ENCODE data around the gene CFP.
A peak's percentile ranks its signal among the peaks of the same experiment; 100 is the strongest.

CFP gene

DNA sequence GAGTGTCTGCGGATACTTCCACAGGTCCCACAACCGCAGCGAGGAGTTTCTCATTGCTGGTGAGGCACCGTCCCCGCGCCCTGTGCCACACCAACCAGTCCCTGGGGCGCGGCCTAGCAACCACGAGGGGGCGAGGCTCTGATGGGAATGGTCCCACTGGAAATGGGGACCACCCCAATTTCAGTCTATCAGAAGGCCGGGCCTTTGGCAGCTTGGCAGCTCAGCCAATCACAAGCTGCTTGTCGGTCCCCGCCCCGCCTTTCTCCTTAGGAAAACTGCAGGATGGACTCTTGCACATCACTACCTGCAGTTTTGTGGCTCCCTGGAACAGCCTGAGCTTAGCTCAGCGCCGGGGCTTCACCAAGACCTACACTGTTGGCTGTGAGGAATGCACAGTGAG lies 44.5 kb downstream of the CFP start:
- H4K20me1 ChIP-seq (ENCODE audit: insufficient read depth, low read length): no peaks in the 10 kb centered on the region
- no peak overlapping the region for H3K4me2 ChIP-seq (ENCODE audit: insufficient read depth, low read length)
- DNase-seq: no peak
- peaks cover 26% of the 10 kb centered on the region for H3K4me1 ChIP-seq (ENCODE audit: insufficient read depth, low read length)
- H3K27ac ChIP-seq (ENCODE audit: low read length): no peak overlapping the region
- no peaks in the 10 kb centered on the region for H3K9me3 ChIP-seq (ENCODE audit: insufficient read depth, low read length, severe bottlenecking)
- H3K4me3 ChIP-seq (ENCODE audit: low read depth in 1 of 2, low read length in 2 of 2): no peak overlapping the region
- no peaks in the 10 kb centered on the region for H3K27me3 ChIP-seq (ENCODE audit: insufficient read depth, low read length, poor library complexity)
- H2AFZ ChIP-seq (ENCODE audit: low read depth, low read length): no peak overlapping the region
- H3K36me3 ChIP-seq (ENCODE audit: insufficient read depth, low read length): no peaks in the 10 kb centered on the region
- H3K9ac ChIP-seq (ENCODE audit: low read depth, low read length): no peak overlapping the region
- no peak for ATAC-seq (ENCODE audit: insufficient read depth, low read depth)
- H3K79me2 ChIP-seq (ENCODE audit: insufficient read depth, low read length): no peaks in the 10 kb centered on the region
- TF ChIP-seq, protein P1, sequence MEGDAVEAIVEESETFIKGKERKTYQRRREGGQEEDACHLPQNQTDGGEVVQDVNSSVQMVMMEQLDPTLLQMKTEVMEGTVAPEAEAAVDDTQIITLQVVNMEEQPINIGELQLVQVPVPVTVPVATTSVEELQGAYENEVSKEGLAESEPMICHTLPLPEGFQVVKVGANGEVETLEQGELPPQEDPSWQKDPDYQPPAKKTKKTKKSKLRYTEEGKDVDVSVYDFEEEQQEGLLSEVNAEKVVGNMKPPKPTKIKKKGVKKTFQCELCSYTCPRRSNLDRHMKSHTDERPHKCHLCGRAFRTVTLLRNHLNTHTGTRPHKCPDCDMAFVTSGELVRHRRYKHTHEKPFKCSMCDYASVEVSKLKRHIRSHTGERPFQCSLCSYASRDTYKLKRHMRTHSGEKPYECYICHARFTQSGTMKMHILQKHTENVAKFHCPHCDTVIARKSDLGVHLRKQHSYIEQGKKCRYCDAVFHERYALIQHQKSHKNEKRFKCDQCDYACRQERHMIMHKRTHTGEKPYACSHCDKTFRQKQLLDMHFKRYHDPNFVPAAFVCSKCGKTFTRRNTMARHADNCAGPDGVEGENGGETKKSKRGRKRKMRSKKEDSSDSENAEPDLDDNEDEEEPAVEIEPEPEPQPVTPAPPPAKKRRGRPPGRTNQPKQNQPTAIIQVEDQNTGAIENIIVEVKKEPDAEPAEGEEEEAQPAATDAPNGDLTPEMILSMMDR (IDR thresholded peaks at IDR 0.05; ENCODE audit: borderline replicate concordance, extremely low read depth, low read length, poor library complexity, severe bottlenecking): no peak
- TF ChIP-seq EZH2 (IDR thresholded peaks at IDR 0.05; ENCODE audit: borderline replicate concordance, low read depth, low read length, severe bottlenecking): no peak

DNA sequence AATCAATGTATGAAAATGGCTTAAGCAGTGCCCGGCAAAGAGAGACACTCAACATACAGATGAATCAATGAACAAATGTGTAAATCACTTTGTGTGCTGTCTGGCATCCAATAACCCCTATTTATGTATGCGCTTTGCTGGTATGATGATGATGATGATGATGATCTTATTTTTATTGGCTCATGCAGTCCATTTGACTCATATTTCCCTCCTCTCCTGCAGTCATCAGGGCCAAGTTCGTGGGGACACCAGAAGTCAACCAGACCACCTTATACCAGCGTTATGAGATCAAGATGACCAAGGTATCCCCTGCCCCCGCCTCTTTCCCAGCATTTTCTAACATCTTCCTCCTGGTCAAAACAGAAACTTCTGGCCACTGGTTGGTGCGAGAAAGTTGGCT lies 45.0 kb downstream of the CFP start:
- ATAC-seq (ENCODE audit: insufficient read depth, low read depth): no peak
- no peak overlapping the region for H3K4me2 ChIP-seq (ENCODE audit: insufficient read depth, low read length)
- no peak overlapping the region for H3K4me3 ChIP-seq (ENCODE audit: low read depth in 1 of 2, low read length in 2 of 2)
- no peaks in the 10 kb centered on the region for H3K36me3 ChIP-seq (ENCODE audit: insufficient read depth, low read length)
- DNase-seq: no peak
- no peaks in the 10 kb centered on the region for H4K20me1 ChIP-seq (ENCODE audit: insufficient read depth, low read length)
- H3K4me1 ChIP-seq (ENCODE audit: insufficient read depth, low read length): peaks cover 26% of the 10 kb centered on the region
- no peaks in the 10 kb centered on the region for H3K79me2 ChIP-seq (ENCODE audit: insufficient read depth, low read length)
- H3K9me3 ChIP-seq (ENCODE audit: insufficient read depth, low read length, severe bottlenecking): no peaks in the 10 kb centered on the region
- TF ChIP-seq, protein P1 (IDR thresholded peaks at IDR 0.05; ENCODE audit: borderline replicate concordance, extremely low read depth, low read length, poor library complexity, severe bottlenecking): no peak
- no peak for TF ChIP-seq EZH2 (IDR thresholded peaks at IDR 0.05; ENCODE audit: borderline replicate concordance, low read depth, low read length, severe bottlenecking)
- no peaks in the 10 kb centered on the region for H3K27me3 ChIP-seq (ENCODE audit: insufficient read depth, low read length, poor library complexity)
- no peak overlapping the region for H2AFZ ChIP-seq (ENCODE audit: low read depth, low read length)
- no peak overlapping the region for H3K27ac ChIP-seq (ENCODE audit: low read length)
- no peak overlapping the region for H3K9ac ChIP-seq (ENCODE audit: low read depth, low read length)

DNA sequence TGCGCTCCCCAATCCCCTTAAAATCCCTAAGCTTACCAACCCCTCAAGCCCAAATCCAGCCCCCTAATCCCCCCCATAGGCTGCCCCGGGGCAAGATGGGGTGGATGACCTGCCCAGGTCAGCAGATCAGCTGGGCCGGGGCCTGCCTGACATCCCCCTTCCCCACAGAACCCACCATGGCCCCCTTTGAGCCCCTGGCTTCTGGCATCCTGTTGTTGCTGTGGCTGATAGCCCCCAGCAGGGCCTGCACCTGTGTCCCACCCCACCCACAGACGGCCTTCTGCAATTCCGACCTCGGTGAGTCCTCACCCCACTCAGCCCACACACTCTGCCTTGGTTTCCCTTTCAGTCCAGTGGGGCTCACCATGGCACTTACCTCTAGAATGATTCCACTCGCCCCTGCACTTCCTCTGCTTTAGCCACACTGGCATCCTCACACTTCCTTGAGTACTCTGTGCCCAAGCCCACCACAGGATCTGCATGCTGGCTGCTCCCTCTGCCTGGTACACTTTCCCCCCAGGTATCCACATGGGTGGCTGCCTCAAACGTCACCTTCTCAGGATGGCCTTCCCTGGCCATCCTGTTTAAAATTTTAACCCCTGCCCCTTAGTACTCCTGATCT lies 46.4 kb downstream of the CFP start:
- peak overlapping the region; percentile 72 for H3K4me2 ChIP-seq (ENCODE audit: insufficient read depth, low read length)
- peak overlapping the region in 1 of 2 experiments; percentile 55; a peak in 1 of 4 replicates for H3K4me3 ChIP-seq (ENCODE audit: low read depth in 1 of 2, low read length in 2 of 2)
- no peaks in the 10 kb centered on the region for H3K27me3 ChIP-seq (ENCODE audit: insufficient read depth, low read length, poor library complexity)
- DNase-seq (no peak), ATAC-seq (ENCODE audit: insufficient read depth, low read depth) (no peak)
- TF ChIP-seq, protein P1 (IDR thresholded peaks at IDR 0.05; ENCODE audit: borderline replicate concordance, extremely low read depth, low read length, poor library complexity, severe bottlenecking): no peak
- no peak for TF ChIP-seq EZH2 (IDR thresholded peaks at IDR 0.05; ENCODE audit: borderline replicate concordance, low read depth, low read length, severe bottlenecking)
- H3K9me3 ChIP-seq (ENCODE audit: insufficient read depth, low read length, severe bottlenecking): no peaks in the 10 kb centered on the region
- no peaks in the 10 kb centered on the region for H3K79me2 ChIP-seq (ENCODE audit: insufficient read depth, low read length)
- no peak overlapping the region for H2AFZ ChIP-seq (ENCODE audit: low read depth, low read length)
- no peaks in the 10 kb centered on the region for H3K36me3 ChIP-seq (ENCODE audit: insufficient read depth, low read length)
- peak overlapping the region; percentile 70 for H3K9ac ChIP-seq (ENCODE audit: low read depth, low read length)
- peaks cover 26% of the 10 kb centered on the region for H3K4me1 ChIP-seq (ENCODE audit: insufficient read depth, low read length)
- peak overlapping the region; percentile 36; the same call in 1 of the 2 replicates for H3K27ac ChIP-seq (ENCODE audit: low read length)
- no peaks in the 10 kb centered on the region for H4K20me1 ChIP-seq (ENCODE audit: insufficient read depth, low read length)
